Psoas muscle (tissue), 8 donors: Measurements from ENCODE around the gene MAP7. TPM values are rescaled to one million over a fixed set of nuclear protein-coding genes. Genes with fewer than 3 reads are reported as not detected.

ENCODE experiments used
- ATAC-seq, 4 donors: fragments of 200-7000 bp; cut with Tn5 transposase; one replicate each; pipeline ENCODE4 v1.9.1; 2020; ENCODE audit warnings: moderate library complexity in 3 of 4, mild to moderate bottlenecking in 2 of 4
- DNase-seq, 2 donors: peaks; one replicate each; pipeline ENCODE4 v3.0.0-alpha.2; 2020
- H3K27ac ChIP-seq: fragments of 200-600 bp; one replicate; pipeline ENCODE4 v1.8.0; 2022
- H3K27me3 ChIP-seq, 3 donors: fragments of 200-600 bp in 1 of 3; one replicate each; pipeline versions ENCODE4 v1.6.1 to v1.8.0; 2013 to 2022; ENCODE audit warnings: low read length in 2 of 3, mild to moderate bottlenecking in 2 of 3, moderate library complexity in 1 of 3; ENCODE audit not compliant: insufficient read depth in 3 of 3
- H3K36me3 ChIP-seq, 2 donors: fragments of 200-600 bp in 1 of 2; one replicate each; pipeline versions ENCODE4 v1.6.1 to v1.8.0; 2013 to 2022; ENCODE audit warnings: low read depth in 1 of 2, mild to moderate bottlenecking in 1 of 2, moderate library complexity in 1 of 2; ENCODE audit not compliant: insufficient read depth in 1 of 2
- H3K4me1 ChIP-seq: fragments of 200-600 bp; one replicate; pipeline ENCODE4 v1.8.0; 2022
- H3K4me3 ChIP-seq: fragments of 200-600 bp; one replicate; pipeline ENCODE4 v1.8.0; 2022; ENCODE audit warnings: mild to moderate bottlenecking
- H3K9me3 ChIP-seq: fragments of 200-600 bp; one replicate; pipeline ENCODE4 v1.8.0; 2022
- WGBS, 3 donors: extraction: QIAGEN DNeasy Blood & Tissue Kit; methylation state at CpG; one replicate each; pipeline versions ENCODE4 v1.1.6 to v1.1.7; 2013; 5-methylcytosine and 5-hydroxymethylcytosine counted together
- intact Hi-C, 2 donors: fragments of 100-400 bp; cut with DNase I; formaldehyde crosslinking; loops; one replicate each; pipeline versions ENCODE4 v1.11.0 to v1.14.2; 2022
- polyA plus RNA-seq, 3 donors: library from polyadenylated mRNA; stranded (reverse); fragments of 200-250 nt; gene quantifications; one replicate each; pipeline ENCODE4 v1.2.3, GENCODE V29; 2013
- total RNA-seq, 4 donors: library from RNA; stranded (reverse); fragmentation: NEBNext Ultra II Directional in 2 of 4; extraction: Animal tissue kit (Norgen Biotek cat#: 25700) in 2 of 4; gene quantifications; one replicate each; pipeline versions ENCODE4 v1.2.1 to v1.2.4, GENCODE V29; 2021 to 2023
- TF ChIP-seq, protein P1 (sequence below): fragments of 200-600 bp; IDR thresholded peaks from one replicate; pipeline ENCODE4 v1.8.0; 2022; ENCODE audit warnings: antibody characterized with exemption
- donor health status: healthy with polysubstance abuse.
- donor health status: DM: no; HTN: no; CAD: no; lungs with moderate emphysema.
- donor health status: Bipolar disorder and iron deficiency.
- donor health status: healthy.
- donor health status: DM: yes; HTN: yes; CAD: no.
- donor health status: DM: no; HTN: no; CAD: no.
- donor health status: DM: no; HTN: no; CAD: no.
- donor health status: DM: yes; HTN: yes; CAD: no.

The MAP7 gene
- total and polyA plus RNA-seq, 7 donors = 0.10 to 0.94 (median 0.32) TPM

DNA sequence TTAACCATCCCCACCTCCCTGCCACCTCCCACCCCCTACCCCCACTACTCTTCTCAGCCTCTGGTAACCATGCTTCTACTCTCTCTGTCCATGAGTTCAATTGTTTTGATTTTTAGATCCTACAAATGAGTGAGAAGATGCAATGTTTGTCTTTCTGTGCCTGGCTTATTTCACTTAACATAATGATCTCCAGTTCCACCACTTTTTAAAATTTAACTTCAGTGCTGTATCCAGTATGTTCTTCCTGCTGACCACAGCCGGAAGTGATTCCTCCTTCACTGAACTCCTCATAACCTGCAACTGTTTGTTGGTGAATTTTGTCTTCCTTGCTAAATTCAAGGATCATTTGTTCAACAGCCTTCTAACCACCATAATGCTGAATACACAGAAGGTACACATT lies 3.9 kb downstream of the MAP7 start:
- no peak overlapping the region for H3K27ac ChIP-seq
- intact Hi-C loops = no loop called here
- H3K9me3 ChIP-seq = no peaks in the 10 kb centered on the region
- TF ChIP-seq, protein P1, sequence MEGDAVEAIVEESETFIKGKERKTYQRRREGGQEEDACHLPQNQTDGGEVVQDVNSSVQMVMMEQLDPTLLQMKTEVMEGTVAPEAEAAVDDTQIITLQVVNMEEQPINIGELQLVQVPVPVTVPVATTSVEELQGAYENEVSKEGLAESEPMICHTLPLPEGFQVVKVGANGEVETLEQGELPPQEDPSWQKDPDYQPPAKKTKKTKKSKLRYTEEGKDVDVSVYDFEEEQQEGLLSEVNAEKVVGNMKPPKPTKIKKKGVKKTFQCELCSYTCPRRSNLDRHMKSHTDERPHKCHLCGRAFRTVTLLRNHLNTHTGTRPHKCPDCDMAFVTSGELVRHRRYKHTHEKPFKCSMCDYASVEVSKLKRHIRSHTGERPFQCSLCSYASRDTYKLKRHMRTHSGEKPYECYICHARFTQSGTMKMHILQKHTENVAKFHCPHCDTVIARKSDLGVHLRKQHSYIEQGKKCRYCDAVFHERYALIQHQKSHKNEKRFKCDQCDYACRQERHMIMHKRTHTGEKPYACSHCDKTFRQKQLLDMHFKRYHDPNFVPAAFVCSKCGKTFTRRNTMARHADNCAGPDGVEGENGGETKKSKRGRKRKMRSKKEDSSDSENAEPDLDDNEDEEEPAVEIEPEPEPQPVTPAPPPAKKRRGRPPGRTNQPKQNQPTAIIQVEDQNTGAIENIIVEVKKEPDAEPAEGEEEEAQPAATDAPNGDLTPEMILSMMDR = no peak
- no peaks in the 10 kb centered on the region for H3K36me3 ChIP-seq
- DNase-seq (no peak), ATAC-seq (no peak)
- peaks cover 8 to 57% (median 8%) of the 10 kb centered on the region in 3 donors for H3K27me3 ChIP-seq
- 74 to 86% (median 84%) methylated on average over 1 of the region's 1 CpG for WGBS, 3 donors
- H3K4me1 ChIP-seq = peaks cover 10% of the 10 kb centered on the region
- no peak overlapping the region for H3K4me3 ChIP-seq

DNA sequence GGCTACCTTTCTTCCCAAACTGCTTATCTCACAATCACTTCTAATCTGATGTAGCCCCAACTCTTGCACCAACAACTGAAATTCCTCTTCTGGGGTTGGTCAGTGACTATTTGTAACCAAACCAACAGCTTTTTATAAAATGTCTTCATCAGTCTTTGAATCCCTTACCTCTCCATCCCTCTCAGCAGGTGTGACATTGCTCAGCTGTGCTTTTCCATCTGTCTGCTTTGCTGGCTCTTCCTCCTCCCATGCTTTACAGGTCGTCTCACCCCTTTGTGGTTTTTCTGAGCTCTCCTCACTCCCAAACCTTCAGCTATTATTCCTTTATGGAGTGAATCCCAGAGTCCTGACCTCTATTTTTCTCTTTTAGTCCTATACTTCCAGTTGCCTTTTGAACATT lies 5.9 kb downstream of the MAP7 start:
- Histone ChIP-seq H3K27me3 (peaks cover 2 to 37% (median 4%) of the 10 kb centered on the region in 3 donors), H3K4me1 (no peaks in the 10 kb centered on the region), H3K36me3 (no peaks in the 10 kb centered on the region), H3K9me3 (no peaks in the 10 kb centered on the region), H3K27ac (no peak overlapping the region), H3K4me3 (no peak overlapping the region)
- intact Hi-C loops = no loop called here
- DNase-seq (no peak), ATAC-seq (no peak)
- WGBS, 3 donors = 18 to 24% (median 22%) methylated on average over 1 of the region's 1 CpG
- TF ChIP-seq, protein P1 = no peak

DNA sequence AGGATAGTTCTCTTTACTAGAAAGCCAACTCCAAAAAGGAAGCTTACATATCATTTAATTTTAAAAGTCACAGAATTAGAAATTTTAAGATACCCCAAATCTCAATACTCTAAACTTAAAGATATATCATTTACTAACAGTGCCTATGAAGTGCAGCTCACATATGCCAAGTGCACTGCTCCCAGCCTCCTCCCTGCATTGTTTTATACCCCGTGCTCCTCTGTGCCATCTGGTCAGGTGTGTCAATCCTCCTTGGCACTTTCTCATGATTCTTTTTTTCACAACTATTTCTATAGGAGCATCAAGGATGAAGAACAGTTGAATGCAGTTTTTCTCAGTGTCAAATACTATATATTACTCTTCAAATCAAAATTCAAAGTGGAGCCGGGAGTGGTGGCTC lies 8.8 kb downstream of the MAP7 start:
- ATAC-seq (no peak), DNase-seq (no peak)
- H3K9me3 ChIP-seq = no peaks in the 10 kb centered on the region
- intact Hi-C loops = no loop called here
- peaks cover 0 to 17% (median 4%) of the 10 kb centered on the region in 3 donors for H3K27me3 ChIP-seq
- 87 to 94% (median 89%) methylated on average over 2 of the region's 2 CpGs for WGBS, 3 donors
- H3K27ac ChIP-seq = no peak overlapping the region
- no peaks in the 10 kb centered on the region for H3K36me3 ChIP-seq
- no peaks in the 10 kb centered on the region for H3K4me1 ChIP-seq
- TF ChIP-seq, protein P1 = no peak
- H3K4me3 ChIP-seq = no peak overlapping the region

GRCh38 chr6:136539967-136540652 lies 10.1 kb downstream of the MAP7 start:
- no peaks in the 10 kb centered on the region for H3K9me3 ChIP-seq
- no peak overlapping the region for H3K4me3 ChIP-seq
- intact Hi-C loops = no loop called here
- H3K4me1 ChIP-seq = no peaks in the 10 kb centered on the region
- TF ChIP-seq, protein P1 = no peak
- H3K27ac ChIP-seq = no peak overlapping the region
- DNase-seq (no peak), ATAC-seq (no peak)
- no peaks in the 10 kb centered on the region for H3K36me3 ChIP-seq
- WGBS, 3 donors = 42 to 53% (median 49%) methylated on average over 6 of the region's 6 CpGs
- peaks cover 0 to 11% (median 1%) of the 10 kb centered on the region in 3 donors for H3K27me3 ChIP-seq

GRCh38 chr6:136538836-136539235 lies 11.4 kb downstream of the MAP7 start:
- no peak for DNase-seq
- TF ChIP-seq, protein P1 = no peak
- no peaks in the 10 kb centered on the region for H3K4me1 ChIP-seq
- H3K27me3 ChIP-seq = peaks cover 0 to 6% (median 0%) of the 10 kb centered on the region in 3 donors
- no peak overlapping the region for H3K4me3 ChIP-seq
- 71 to 75% (median 75%) methylated on average over 4 of the region's 4 CpGs for WGBS, 3 donors
- intact Hi-C loops = no loop called here
- H3K36me3 ChIP-seq = no peaks in the 10 kb centered on the region
- ATAC-seq = no peak
- no peaks in the 10 kb centered on the region for H3K9me3 ChIP-seq
- no peak overlapping the region for H3K27ac ChIP-seq
